ENCODE measurements around the gene ADPGK.

The ADPGK gene

GRCh38 chr15:72783640-72784455 is at the start of gene ADPGK:
TSS of gene ADPGK (minus strand) at chr15:72783758. CDS start at chr15:72783691, 67 bp downstream.
- peak; percentile 92 for DNase-seq (ENCODE audit: low read depth)
- TF ChIP-seq, protein P1, sequence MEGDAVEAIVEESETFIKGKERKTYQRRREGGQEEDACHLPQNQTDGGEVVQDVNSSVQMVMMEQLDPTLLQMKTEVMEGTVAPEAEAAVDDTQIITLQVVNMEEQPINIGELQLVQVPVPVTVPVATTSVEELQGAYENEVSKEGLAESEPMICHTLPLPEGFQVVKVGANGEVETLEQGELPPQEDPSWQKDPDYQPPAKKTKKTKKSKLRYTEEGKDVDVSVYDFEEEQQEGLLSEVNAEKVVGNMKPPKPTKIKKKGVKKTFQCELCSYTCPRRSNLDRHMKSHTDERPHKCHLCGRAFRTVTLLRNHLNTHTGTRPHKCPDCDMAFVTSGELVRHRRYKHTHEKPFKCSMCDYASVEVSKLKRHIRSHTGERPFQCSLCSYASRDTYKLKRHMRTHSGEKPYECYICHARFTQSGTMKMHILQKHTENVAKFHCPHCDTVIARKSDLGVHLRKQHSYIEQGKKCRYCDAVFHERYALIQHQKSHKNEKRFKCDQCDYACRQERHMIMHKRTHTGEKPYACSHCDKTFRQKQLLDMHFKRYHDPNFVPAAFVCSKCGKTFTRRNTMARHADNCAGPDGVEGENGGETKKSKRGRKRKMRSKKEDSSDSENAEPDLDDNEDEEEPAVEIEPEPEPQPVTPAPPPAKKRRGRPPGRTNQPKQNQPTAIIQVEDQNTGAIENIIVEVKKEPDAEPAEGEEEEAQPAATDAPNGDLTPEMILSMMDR (IDR thresholded peaks at IDR 0.05; ENCODE audit: low read length, missing control alignments): peak; percentile 48
- peak within 1 kb of the TSS; percentile 69 for H3K4me3 ChIP-seq (replicated peaks; ENCODE audit: low read depth, low read length)

DNA sequence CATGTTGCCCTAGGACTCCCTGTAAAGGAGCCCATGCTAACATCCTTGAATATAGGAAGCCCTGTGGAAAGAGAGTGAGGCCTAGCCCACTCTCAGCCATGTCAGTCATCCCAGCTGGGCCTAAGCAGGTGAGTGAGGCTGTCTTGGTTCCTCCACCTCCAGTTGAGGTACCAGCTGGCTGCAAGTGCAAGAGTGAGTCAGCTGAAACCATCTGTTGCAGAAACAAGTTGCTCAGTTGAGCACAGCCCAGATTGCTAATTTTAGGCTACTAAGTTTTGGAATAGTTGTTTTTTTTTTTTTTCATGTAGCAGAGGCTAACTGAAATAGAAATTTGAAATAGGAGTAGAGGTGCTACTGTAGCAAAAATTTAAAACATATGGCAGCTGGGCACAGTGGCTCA is 43.7 kb upstream of the ADPGK start:
- TF ChIP-seq, protein P1 (IDR thresholded peaks at IDR 0.05; ENCODE audit: low read length, missing control alignments): no peak
- no peak overlapping the region for H3K4me3 ChIP-seq (replicated peaks; ENCODE audit: low read depth, low read length)
- no peak for DNase-seq (ENCODE audit: low read depth)

GRCh38 chr15:72826611-72827010 is 43.1 kb upstream of the ADPGK start:
- H3K4me3 ChIP-seq (replicated peaks; ENCODE audit: low read depth, low read length): no peak overlapping the region
- TF ChIP-seq, protein P1 (IDR thresholded peaks at IDR 0.05; ENCODE audit: low read length, missing control alignments): no peak
- DNase-seq (ENCODE audit: low read depth): no peak

- H3K4me3 ChIP-seq (replicated peaks; ENCODE audit: low read depth, low read length): no peak overlapping the region
- no peak for DNase-seq (ENCODE audit: low read depth)
- TF ChIP-seq, protein P1 (IDR thresholded peaks at IDR 0.05; ENCODE audit: low read length, missing control alignments): no peak
These were observed 42.3 kb upstream of the ADPGK start for GRCh38 chr15:72825829-72826228.

DNA sequence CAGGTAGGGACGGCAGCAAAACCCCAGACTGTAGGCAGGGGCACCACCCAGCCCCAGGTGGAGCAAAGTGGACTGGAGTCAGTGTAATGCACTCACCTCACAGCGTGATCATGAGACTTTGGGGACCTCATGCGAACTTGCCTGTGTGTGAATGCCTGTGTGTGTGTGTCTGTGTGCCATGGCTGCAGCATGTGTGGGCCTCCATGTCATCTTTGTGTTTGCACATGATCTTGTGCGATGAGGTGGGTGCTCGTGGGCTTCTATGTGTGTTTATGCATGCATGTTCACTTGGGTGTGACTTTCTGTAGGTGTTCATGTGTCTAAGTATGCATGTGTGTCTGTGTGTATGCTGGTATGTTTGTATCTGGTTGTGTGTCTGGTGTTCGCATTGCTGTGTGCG is 41.2 kb upstream of the ADPGK start:
- no peak for DNase-seq (ENCODE audit: low read depth)
- no peak overlapping the region for H3K4me3 ChIP-seq (replicated peaks; ENCODE audit: low read depth, low read length)
- TF ChIP-seq, protein P1 (IDR thresholded peaks at IDR 0.05; ENCODE audit: low read length, missing control alignments): no peak

- no peak overlapping the region for H3K4me3 ChIP-seq (replicated peaks; ENCODE audit: low read depth, low read length)
- TF ChIP-seq, protein P1 (IDR thresholded peaks at IDR 0.05; ENCODE audit: low read length, missing control alignments): no peak
- DNase-seq (ENCODE audit: low read depth): no peak
These were observed 40.6 kb upstream of the ADPGK start for GRCh38 chr15:72824112-72824511.

GRCh38 chr15:72820278-72820677 is 36.7 kb upstream of the ADPGK start:
- DNase-seq (ENCODE audit: low read depth): no peak
- H3K4me3 ChIP-seq (replicated peaks; ENCODE audit: low read depth, low read length): no peak overlapping the region
- TF ChIP-seq, protein P1 (IDR thresholded peaks at IDR 0.05; ENCODE audit: low read length, missing control alignments): no peak
